ENCODE results near the gene ATP6V1E1.

ATP6V1E1 gene

GRCh38 chr22:17542452-17542851 is 86.1 kb downstream of the ATP6V1E1 start:
- no peak for DNase-seq (ENCODE audit: low read depth)
